Peyer's patch (tissue), 4 donors: ENCODE measurements around the gene ST3GAL4.

ENCODE experiments used
- POLR2A ChIP-seq, 2 donors: fragments of 450-650 bp; IDR thresholded peaks; one replicate each; pipeline ENCODE4 v1.5.1; 2017; ENCODE audit warnings: antibody characterized with exemption in 2 of 2, mild to moderate bottlenecking in 2 of 2, moderate library complexity in 2 of 2
- TF ChIP-seq, protein P1 (sequence below), 6 experiments: fragments of 450-650 bp in 4 of 6; fragments of 200-600 bp in 2 of 6; sonication (generic) in 1 of 6; IDR thresholded peaks; one replicate each; pipeline ENCODE4 v1.5.1; 2017 to 2019; ENCODE audit warnings: antibody characterized with exemption in 6 of 6, mild to moderate bottlenecking in 3 of 6, moderate library complexity in 1 of 6

DNA sequence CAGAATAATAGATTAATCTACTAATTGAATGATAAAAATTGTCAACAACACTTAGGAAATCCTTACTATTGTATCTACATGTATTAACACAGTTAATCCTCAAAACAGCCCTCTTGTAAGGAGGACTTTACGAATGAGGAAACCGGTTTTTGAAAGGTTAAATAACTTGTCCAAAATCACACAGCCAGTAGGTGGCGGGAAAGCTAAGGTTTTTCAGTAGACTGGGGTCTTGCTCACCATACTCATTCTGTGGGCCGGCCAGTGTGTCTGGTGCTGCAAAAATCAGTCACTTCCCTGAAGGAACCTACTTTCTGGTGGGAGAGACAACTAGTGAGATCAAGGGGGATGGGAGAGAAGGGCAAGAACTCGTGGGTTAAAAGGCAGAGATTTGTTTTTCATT lies 47.8 kb upstream of the ST3GAL4 start:
- no peak for TF ChIP-seq POLR2A (IDR thresholded peaks at IDR 0.05)
- TF ChIP-seq, protein P1, sequence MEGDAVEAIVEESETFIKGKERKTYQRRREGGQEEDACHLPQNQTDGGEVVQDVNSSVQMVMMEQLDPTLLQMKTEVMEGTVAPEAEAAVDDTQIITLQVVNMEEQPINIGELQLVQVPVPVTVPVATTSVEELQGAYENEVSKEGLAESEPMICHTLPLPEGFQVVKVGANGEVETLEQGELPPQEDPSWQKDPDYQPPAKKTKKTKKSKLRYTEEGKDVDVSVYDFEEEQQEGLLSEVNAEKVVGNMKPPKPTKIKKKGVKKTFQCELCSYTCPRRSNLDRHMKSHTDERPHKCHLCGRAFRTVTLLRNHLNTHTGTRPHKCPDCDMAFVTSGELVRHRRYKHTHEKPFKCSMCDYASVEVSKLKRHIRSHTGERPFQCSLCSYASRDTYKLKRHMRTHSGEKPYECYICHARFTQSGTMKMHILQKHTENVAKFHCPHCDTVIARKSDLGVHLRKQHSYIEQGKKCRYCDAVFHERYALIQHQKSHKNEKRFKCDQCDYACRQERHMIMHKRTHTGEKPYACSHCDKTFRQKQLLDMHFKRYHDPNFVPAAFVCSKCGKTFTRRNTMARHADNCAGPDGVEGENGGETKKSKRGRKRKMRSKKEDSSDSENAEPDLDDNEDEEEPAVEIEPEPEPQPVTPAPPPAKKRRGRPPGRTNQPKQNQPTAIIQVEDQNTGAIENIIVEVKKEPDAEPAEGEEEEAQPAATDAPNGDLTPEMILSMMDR (IDR thresholded peaks at IDR 0.05): peak in 1 of 6 experiments; percentile 12
